HG02943 (cell line): Measurements from ENCODE around the gene ZDHHC20.

Experiments
- ATAC-seq: cut with Tn5 transposase; IDR thresholded peaks from one replicate; pipeline ENCODE4 v1.9.1; 2021; ENCODE audit warnings: mild to moderate bottlenecking, low read depth, moderate library complexity; ENCODE audit not compliant: unreplicated experiment

Gene ZDHHC20

DNA sequence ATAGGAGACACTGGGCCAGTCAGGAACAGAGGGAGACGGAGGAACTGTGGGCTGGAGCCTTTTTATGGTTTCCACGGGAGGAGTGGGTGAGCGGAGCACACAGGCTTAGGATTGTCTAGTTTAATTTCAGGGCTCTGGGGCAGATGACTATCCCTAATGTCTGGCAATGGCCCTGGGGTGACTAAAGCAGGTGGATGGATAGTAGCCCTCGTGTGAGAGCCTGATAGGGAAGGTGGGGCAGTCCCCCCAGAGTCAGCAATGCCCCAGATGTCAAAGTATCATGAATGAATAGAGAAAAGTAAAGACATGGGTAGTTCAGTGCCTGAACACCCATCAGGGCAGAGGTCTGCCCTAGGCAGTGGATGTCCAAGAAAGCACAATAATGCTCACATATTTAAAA lies 94.2 kb downstream of the ZDHHC20 start:
- no peak for ATAC-seq

DNA sequence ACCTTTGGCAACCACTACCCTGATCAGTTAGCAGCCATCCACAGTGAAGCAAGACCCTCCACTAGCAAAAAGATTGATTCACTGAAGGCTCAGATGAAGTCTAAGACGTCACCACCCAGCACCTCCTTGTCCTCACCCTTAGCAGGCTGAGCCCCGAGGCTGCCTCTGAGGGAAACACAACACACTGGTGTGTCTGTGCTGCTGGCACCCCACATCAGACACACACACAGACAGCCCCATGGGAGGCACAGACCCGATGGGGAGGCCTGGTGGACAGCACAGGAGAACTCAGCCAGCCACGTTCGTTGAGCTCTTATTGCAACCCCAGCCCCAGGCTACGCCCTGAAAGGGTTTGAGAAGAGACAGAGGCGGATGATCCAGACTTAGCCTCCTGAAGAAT lies 94.7 kb downstream of the ZDHHC20 start:
- no peak for ATAC-seq

DNA sequence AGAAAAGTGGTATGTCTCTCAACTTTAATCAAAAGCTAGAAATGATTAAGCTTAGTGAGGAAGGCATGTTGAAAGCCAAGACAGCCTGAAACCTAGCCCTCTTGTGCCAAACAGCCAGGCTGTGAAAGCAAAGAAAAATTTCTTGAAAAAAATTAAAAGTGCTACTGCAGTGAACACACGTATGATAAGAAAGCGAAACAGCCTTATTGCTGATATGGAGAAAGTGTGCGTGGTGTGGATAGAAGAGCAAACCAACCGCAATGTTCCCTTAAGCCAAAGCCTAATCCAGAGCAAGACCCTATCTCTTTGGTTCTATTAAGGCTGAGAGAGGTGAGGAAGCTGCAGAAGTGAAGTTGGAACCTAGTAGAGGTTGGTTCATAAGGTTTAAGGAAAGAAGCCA lies 96.4 kb downstream of the ZDHHC20 start:
- no peak for ATAC-seq

DNA sequence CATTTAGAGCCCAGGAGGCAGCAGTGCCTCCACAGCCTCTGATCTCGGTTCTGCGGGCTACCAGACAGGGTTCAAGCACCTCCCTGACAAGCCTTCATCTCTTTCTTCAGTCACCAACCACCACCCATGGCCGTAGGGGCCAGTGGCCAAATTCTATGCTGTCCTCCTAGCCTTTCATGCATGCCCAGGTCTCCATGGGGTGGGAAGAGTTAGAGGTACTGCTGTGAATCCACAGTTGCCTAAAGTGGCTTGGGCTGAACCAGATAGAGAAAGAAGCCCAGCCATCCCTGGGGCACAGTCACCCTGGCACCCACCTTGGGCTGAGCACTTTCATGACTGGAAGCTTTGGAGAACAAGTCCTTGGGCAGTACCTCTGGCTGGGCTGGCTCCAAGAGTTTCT lies 97.4 kb downstream of the ZDHHC20 start:
- ATAC-seq, result no peak

DNA sequence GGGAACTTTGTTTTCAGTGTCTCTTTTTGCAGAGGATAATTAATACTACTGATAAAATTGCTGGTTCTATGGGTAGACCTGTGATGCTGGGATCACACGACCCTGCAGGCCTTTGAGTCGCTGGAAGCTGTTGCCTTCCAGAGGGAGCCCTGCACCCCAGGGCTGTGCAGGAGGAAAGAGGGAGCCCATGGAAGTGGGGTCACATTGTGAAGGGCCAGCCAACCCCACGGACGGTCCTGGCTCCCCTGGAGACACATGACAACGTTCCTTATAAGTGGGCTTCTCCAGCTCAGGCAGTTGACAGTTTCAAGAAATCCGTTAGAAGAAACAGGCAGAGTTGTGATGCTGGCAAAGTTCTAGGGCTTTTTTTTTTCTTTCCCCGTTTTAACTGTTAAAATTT lies 98.0 kb downstream of the ZDHHC20 start:
- ATAC-seq, result no peak

GRCh38 chr13:21360463-21360862 lies 98.6 kb downstream of the ZDHHC20 start:
- ATAC-seq, result no peak

DNA sequence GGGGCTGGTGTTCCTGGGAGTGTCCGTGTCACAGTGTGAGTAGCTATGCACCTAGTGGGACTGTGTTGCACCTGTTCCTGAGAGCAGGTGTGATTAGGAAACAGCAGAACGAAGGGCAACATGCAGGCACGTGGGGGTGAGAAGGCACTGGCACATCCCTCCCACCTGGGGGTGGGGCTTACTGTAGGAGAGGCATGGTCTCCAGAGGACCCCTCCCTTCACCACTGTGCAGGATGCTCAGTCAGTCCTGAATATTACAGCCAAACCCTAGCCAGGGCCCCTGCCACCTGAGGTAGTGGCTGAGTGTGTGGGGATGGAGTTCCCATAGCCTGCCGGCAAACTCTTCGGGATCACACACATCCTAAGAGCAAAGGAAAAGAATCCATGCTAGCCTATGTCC lies 99.2 kb downstream of the ZDHHC20 start:
- no peak for ATAC-seq

DNA sequence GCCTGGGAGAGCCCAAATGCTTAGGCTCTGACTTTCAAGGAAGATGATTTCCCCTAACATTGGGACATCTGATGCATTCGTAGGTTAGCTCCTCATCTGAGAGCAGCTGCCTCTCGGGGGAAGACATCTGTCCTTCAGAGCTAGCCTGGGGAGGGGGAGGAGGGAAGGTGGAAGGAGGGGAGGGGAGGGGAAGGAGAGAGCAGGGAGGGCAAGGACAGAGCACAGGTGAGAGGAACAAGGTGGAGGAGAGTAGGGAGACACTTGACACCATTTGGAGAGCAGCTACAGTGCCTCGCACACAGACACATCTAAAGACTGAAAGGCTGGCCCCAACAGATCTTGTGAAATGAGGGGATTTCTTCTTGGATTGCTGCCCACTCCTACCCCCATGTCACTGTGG lies 103.8 kb downstream of the ZDHHC20 start:
- no peak for ATAC-seq

- no peak for ATAC-seq
Measured at GRCh38 chr13:21354721-21355120, 104.4 kb downstream of the ZDHHC20 start.

- ATAC-seq, result no peak
Measured at GRCh38 chr13:21348488-21349120, 110.5 kb downstream of the ZDHHC20 start.

GRCh38 chr13:21347753-21348318 lies 111.3 kb downstream of the ZDHHC20 start:
- ATAC-seq, result no peak

DNA sequence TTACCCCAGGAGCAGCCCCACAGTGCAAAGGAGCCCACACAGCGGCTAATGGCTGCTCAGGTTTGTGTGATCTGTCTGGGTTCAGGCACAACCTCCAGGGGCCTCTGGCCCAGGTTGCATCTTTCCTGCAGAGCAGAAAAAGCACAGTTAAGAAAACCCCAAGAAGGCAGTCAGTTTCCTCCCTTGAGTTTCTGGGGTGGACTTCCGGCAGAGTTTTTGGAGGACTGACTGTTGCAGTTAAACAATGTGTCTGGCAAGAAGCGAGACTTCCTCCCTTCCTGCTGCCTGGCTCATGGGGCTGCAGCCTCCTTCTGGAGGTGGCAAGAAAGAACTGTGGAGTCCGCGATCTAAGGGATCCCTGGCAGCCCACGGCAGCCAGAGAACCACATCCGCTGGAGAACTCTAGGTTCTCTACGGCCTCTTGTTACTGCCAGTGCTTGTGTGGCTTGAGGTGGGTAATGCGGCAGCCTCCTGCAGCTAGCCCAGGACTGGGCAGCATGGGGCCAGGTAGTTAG lies 114.4 kb downstream of the ZDHHC20 start:
- peak; percentile 52 for ATAC-seq

DNA sequence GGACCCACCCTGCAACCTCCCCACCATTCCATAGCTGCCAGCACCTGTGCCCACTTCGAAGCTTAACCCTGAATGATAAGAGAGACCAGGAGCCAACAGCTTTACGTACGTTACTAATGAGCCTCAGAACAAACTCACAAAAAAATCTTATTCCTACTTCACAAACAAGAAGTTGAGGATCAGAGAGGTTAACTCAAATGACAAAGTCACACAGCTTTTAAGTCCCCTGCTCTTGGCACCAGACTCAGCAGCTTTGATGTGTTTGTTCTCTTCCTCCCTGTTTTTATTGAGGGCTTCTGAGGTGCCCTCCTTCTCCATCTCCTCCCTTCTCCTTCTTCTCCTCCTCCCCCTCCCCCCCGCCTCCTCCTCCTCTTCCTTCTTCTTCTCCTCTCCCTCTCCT lies 115.4 kb downstream of the ZDHHC20 start:
- no peak for ATAC-seq

DNA sequence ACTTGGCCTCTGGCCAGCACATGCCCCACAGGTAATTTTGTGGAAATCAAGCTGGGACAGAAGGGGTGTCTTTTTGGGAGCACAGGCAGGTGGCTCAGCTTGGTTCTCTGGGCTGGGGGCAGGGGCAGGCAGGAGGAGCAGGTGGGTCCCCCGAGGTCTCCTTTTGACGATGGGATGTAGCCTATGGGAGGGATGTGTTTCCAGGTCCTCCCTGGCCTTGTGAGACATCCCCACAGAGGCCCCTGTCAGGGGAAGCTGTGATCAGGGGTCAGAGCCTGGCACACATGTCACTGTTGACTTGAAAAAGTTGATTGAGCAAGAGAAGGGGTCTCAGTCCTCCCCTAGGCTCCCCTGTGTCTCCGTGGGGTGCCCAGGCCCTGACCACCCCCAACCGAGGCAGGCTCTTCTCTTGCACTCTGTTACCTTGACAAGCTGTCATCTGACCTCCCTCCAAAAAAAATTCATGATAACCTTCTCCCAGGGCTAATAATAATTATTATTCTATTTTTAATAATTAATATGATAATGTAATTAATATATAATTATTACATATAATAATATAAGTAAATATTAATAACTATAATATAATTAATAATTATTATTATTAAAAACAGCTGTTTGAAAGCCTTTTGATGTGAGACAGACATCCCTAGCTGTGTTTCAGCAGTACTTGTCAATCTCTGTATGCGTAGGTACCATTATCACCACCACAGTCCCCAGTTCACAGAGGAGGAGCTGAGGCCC lies 116.2 kb downstream of the ZDHHC20 start:
- ATAC-seq, result no peak

GRCh38 chr13:21341637-21342422 lies 117.3 kb downstream of the ZDHHC20 start:
- ATAC-seq, result no peak

- ATAC-seq, result no peak
Measured at GRCh38 chr13:21338639-21339278, 120.3 kb downstream of the ZDHHC20 start.

DNA sequence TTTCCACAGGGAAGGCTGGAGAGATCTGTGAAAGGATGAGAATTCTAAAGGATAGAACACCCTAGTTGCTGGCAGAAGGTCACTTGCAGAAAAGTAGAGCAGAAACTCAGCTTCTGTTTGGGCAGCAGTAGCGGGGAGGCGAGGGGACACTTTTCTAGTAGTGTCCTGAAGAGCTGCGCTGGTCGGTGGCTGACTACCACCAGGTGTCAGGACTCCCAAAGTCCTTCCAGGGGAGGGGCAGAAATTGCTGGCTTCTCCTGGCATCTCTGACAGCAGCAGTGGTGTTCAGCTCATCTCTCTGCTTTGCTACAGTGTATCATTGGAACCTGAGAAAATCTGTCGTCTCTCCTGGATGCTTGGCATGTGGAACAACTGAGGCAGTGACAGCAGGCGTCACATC lies 120.9 kb downstream of the ZDHHC20 start:
- no peak for ATAC-seq

GRCh38 chr13:21336609-21337349 lies 122.3 kb downstream of the ZDHHC20 start:
- ATAC-seq, result no peak

GRCh38 chr13:21333186-21333585 lies 125.9 kb downstream of the ZDHHC20 start:
- no peak for ATAC-seq
